ENCODE data around the gene SAMSN1.

GRCh38 chr21:14493731-14494130 lies 52.4 kb downstream of the SAMSN1 start:
- TF ChIP-seq CTCF (conservative IDR thresholded peaks at IDR 0.05) (no peak), ZFX (IDR thresholded peaks at IDR 0.05) (no peak)

Measured in C4-2B (cell line).